AG04450 (cell line): Measurements from ENCODE around the gene PCLO. TPM values are rescaled to one million over a fixed set of nuclear protein-coding genes. Genes with fewer than 3 reads are reported as not detected.

Source experiments
- CTCF ChIA-PET: fragments of 300-600, 350-600 bp; formaldehyde crosslinking; extraction: SDS; loops from one replicate; lab custom pipeline; 2022; ENCODE audit warnings: antibody characterized with exemption, inconsistent platforms; lab: Charles Lee
- POLR2A ChIA-PET: fragments of 350-600 bp; formaldehyde crosslinking; extraction: SDS; loops from one replicate; lab custom pipeline; 2021; ENCODE audit warnings: antibody characterized with exemption, inconsistent platforms; lab: Yijun Ruan, JAX
- DNase-seq: peaks from one replicate; pipeline ENCODE4 v3.0.0-alpha.2; 2011; ENCODE audit warnings: low read depth, low spot score
- H3K27ac ChIP-seq: one replicate; pipeline ENCODE4 v1.5.1; 2012; ENCODE audit warnings: low read depth, low read length, control low read depth
- H3K27me3 ChIP-seq: one replicate; pipeline ENCODE4 v1.6.0; 2012; ENCODE audit warnings: low read length; ENCODE audit not compliant: control insufficient read depth, insufficient read depth
- H3K4me3 ChIP-seq: 2 replicates; pipeline ENCODE4 v1.5.1; 2011; ENCODE audit warnings: mild to moderate bottlenecking, low read depth, low read length, control low read depth
- H3K9me3 ChIP-seq: 2 replicates; pipeline ENCODE4 v1.5.1; 2012; ENCODE audit warnings: low read length; ENCODE audit not compliant: control insufficient read depth, insufficient read depth
- polyA plus RNA-seq: library from polyadenylated mRNA; depleted of rRNA; stranded (reverse); fragments of >200 nt; gene quantifications from 2 replicates; pipeline ENCODE4 v1.2.3, GENCODE V29; 2011
- TF ChIP-seq, protein P1 (sequence below): IDR thresholded peaks from 2 replicates; pipeline ENCODE4 v1.5.1; 2011; ENCODE audit warnings: low read depth, low read length, control low read depth, inconsistent platforms

Gene PCLO
- polyA plus RNA-seq, 1 experiment = 0.01 TPM

DNA sequence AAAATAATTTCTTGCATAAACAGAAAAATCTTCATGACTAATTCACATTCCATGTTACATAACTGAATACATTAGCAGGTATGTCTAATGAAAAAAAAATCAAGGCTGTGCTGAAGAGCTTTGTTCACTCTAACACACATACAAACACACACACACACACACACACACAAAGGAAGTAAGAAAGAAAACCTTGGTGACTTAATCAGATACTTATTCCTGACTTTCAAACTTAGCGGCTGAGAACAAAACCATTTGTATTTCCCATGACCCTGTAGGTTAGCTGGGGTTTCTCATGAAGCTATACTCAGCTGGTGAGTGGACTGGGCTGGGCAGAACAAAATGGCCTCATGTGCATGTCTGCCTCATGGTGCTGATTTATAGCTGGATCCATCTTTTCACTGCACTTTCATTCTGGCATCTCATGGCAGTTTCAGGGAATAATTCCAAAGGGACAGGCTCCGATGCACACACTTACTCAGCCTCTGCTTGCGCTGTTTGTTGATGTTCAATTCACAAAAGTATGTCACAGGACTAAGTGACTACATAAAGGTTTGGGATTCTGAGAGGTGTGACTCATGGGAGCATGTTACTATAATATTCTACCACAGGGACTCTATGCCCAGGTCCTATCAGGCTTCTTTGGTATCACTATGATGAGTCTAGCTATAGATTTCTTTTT, 161.2 kb downstream of the PCLO start:
- Histone ChIP-seq H3K27me3 (no peaks in the 10 kb centered on the region), H3K9me3 (no peaks in the 10 kb centered on the region), H3K27ac (no peak overlapping the region), H3K4me3 (no peak overlapping the region)
- ChIA-PET CTCF (no interaction called here), POLR2A (no interaction called here)
- TF ChIP-seq, protein P1, sequence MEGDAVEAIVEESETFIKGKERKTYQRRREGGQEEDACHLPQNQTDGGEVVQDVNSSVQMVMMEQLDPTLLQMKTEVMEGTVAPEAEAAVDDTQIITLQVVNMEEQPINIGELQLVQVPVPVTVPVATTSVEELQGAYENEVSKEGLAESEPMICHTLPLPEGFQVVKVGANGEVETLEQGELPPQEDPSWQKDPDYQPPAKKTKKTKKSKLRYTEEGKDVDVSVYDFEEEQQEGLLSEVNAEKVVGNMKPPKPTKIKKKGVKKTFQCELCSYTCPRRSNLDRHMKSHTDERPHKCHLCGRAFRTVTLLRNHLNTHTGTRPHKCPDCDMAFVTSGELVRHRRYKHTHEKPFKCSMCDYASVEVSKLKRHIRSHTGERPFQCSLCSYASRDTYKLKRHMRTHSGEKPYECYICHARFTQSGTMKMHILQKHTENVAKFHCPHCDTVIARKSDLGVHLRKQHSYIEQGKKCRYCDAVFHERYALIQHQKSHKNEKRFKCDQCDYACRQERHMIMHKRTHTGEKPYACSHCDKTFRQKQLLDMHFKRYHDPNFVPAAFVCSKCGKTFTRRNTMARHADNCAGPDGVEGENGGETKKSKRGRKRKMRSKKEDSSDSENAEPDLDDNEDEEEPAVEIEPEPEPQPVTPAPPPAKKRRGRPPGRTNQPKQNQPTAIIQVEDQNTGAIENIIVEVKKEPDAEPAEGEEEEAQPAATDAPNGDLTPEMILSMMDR = no peak
- no peak for DNase-seq

DNA sequence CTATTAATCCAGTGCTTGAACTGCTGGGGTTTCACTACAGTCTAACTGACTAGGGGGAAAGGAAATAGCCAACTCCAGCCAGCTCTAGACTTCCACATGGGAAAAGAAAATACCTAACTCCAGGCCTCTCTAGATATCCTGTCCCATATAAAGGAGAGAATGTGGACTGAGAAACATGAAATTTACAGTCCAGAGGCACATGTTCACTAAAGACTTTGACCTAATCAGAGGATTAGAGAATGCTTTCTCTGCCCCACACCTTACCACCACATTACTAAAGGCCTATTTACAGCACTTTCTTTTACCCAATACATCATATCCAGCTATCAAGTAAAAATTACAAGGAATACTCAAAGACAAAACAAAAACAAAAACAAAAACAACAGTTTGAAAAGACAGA, 164.2 kb downstream of the PCLO start:
- no peak overlapping the region for H3K27ac ChIP-seq
- no peaks in the 10 kb centered on the region for H3K27me3 ChIP-seq
- DNase-seq = no peak
- POLR2A ChIA-PET = no interaction called here
- CTCF ChIA-PET = no interaction called here
- TF ChIP-seq, protein P1 = no peak
- no peak overlapping the region for H3K4me3 ChIP-seq
- no peaks in the 10 kb centered on the region for H3K9me3 ChIP-seq

DNA sequence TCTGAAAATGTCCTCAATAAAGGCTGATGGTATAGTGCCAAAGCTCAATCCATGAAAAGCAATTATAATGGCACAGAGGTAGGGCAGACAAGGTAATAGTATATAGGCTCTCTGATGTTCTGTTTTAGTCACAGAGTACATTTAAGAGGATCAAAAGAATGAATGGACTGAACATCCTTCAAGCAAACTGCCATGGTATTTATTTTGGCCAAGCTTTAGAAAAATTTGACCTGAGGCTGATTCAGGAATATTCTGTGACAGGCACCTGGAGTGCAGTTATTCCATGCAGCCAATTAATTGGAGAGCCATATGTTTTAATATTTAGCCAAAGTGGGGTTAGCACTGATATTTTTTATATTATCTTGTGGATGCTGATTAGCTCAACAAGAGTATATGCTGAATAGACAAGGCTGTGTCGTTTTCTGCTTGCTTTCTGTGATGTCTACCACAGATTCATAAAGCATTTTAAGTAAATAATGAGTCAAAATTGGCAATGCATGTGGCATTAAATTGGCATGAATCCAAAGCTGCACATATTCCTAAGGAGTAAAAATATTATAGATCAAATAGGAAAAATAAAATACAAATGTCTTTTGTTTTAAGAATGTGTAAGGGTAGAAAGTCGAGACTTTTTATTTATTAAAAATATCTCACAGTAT, 177.4 kb downstream of the PCLO start:
- no peak overlapping the region for H3K4me3 ChIP-seq
- no peak for DNase-seq
- TF ChIP-seq, protein P1 = no peak
- no peak overlapping the region for H3K27ac ChIP-seq
- ChIA-PET POLR2A (no interaction called here), CTCF (no interaction called here)
- H3K27me3 ChIP-seq = no peaks in the 10 kb centered on the region
- H3K9me3 ChIP-seq = no peaks in the 10 kb centered on the region

DNA sequence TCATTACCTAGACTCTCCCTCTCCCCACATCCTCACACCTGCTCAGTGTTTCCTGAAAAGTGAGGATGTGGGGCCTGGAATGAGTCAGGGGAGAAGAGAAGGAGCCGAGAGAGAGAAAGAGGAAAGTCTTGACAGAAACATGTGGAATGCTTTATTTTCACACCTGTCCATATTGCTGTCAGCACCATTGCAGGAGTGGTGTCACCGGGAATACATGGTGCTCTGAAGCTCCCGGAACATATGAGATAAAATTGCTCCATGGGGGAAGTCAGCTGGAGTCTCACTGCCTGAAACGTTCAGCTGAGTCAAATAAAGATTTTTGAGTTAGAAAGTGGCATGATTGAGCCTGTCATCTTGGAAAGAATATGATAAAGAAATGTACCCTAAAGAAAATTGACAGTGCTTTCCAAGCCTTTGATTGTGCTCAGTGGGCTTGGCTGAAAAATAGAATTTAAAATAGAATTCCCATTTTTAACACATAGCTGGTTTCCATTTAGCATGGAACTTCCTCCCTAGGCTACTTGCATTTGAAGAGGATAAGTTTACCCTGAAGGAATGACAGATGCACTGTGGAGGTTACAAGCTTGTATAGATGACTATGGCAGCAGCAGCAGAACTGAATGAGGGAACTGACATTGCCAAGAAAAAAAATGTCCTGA, 182.4 kb downstream of the PCLO start:
- no peak for DNase-seq
- Histone ChIP-seq H3K4me3 (no peak overlapping the region), H3K27me3 (no peaks in the 10 kb centered on the region), H3K27ac (no peak overlapping the region), H3K9me3 (no peaks in the 10 kb centered on the region)
- ChIA-PET POLR2A (no interaction called here), CTCF (no interaction called here)
- TF ChIP-seq, protein P1 = no peak
